ENCODE data around the gene RBM20.
"Not testable (repeated sequence)": the region's sequence is repeated elsewhere in the genome, so short reads cannot be mapped to it uniquely, and the experiment has no call there.

Gene RBM20

GRCh38 chr10:110758898-110759297, 114.8 kb downstream of the RBM20 start:
- DNase-seq (ENCODE audit: low read depth in 2 of 2, low spot score in 1 of 2) = no peak

- DNase-seq (ENCODE audit: low read depth in 2 of 2, low spot score in 1 of 2) = no peak
These were observed 115.4 kb downstream of the RBM20 start for GRCh38 chr10:110759523-110759922.

- no peak for DNase-seq (ENCODE audit: low read depth in 2 of 2, low spot score in 1 of 2)
These were observed 118.1 kb downstream of the RBM20 start for GRCh38 chr10:110762109-110762848.

GRCh38 chr10:110762849-110763211, 118.7 kb downstream of the RBM20 start:
- DNase-seq (ENCODE audit: low read depth in 2 of 2, low spot score in 1 of 2) = no peak

- DNase-seq (ENCODE audit: low read depth in 2 of 2, low spot score in 1 of 2) = no peak
These were observed 120.2 kb downstream of the RBM20 start for GRCh38 chr10:110764378-110764777.

- no peak for DNase-seq (ENCODE audit: low read depth in 2 of 2, low spot score in 1 of 2)
These were observed 120.8 kb downstream of the RBM20 start for GRCh38 chr10:110764793-110765512.

GRCh38 chr10:110765513-110766319, 121.6 kb downstream of the RBM20 start:
- no peak for DNase-seq (ENCODE audit: low read depth in 2 of 2, low spot score in 1 of 2)

GRCh38 chr10:110767601-110768000, 123.5 kb downstream of the RBM20 start:
- not testable (repeated sequence) for DNase-seq (ENCODE audit: low read depth in 2 of 2, low spot score in 1 of 2)

GRCh38 chr10:110770243-110770642, 126.1 kb downstream of the RBM20 start:
- no peak for DNase-seq (ENCODE audit: low read depth in 2 of 2, low spot score in 1 of 2)

GRCh38 chr10:110771486-110771885, 127.3 kb downstream of the RBM20 start:
- no peak for DNase-seq (ENCODE audit: low read depth in 2 of 2, low spot score in 1 of 2)

- no peak for DNase-seq (ENCODE audit: low read depth in 2 of 2, low spot score in 1 of 2)
These were observed 127.9 kb downstream of the RBM20 start for GRCh38 chr10:110771991-110772390.

GRCh38 chr10:110772454-110773025, 128.4 kb downstream of the RBM20 start:
- DNase-seq (ENCODE audit: low read depth in 2 of 2, low spot score in 1 of 2) = no peak

GRCh38 chr10:110773693-110774068, 129.5 kb downstream of the RBM20 start:
- no peak for DNase-seq (ENCODE audit: low read depth in 2 of 2, low spot score in 1 of 2)

- no peak for DNase-seq (ENCODE audit: low read depth in 2 of 2, low spot score in 1 of 2)
These were observed 130.2 kb downstream of the RBM20 start for GRCh38 chr10:110774069-110775019.

GRCh38 chr10:110775020-110775375, 130.9 kb downstream of the RBM20 start:
- no peak for DNase-seq (ENCODE audit: low read depth in 2 of 2, low spot score in 1 of 2)

GRCh38 chr10:110775406-110775805, 131.3 kb downstream of the RBM20 start:
- DNase-seq (ENCODE audit: low read depth in 2 of 2, low spot score in 1 of 2) = no peak

GRCh38 chr10:110777017-110777416, 132.9 kb downstream of the RBM20 start:
- no peak for DNase-seq (ENCODE audit: low read depth in 2 of 2, low spot score in 1 of 2)

GRCh38 chr10:110777661-110778060, 133.5 kb downstream of the RBM20 start:
- no peak for DNase-seq (ENCODE audit: low read depth in 2 of 2, low spot score in 1 of 2)

- DNase-seq (ENCODE audit: low read depth in 2 of 2, low spot score in 1 of 2) = no peak
These were observed 134.1 kb downstream of the RBM20 start for GRCh38 chr10:110778211-110778610.

- DNase-seq (ENCODE audit: low read depth in 2 of 2, low spot score in 1 of 2) = no peak
These were observed 135.4 kb downstream of the RBM20 start for GRCh38 chr10:110779489-110779888.

- DNase-seq (ENCODE audit: low read depth in 2 of 2, low spot score in 1 of 2) = no peak
These were observed 136.6 kb downstream of the RBM20 start for GRCh38 chr10:110780704-110781103.
